OCI-LY1 (cell line): ENCODE results near the gene PAXIP1.
"Not testable (repeated sequence)": the region's sequence is repeated elsewhere in the genome, so short reads cannot be mapped to it uniquely, and the experiment has no call there.

Source experiments
- H2AFZ ChIP-seq: fragments of 200-600 bp; sonication (generic), shearing (Covaris generic); 2 replicates; pipeline ENCODE4 v1.6.0; 2014; ENCODE audit warnings: antibody characterized with exemption, mild to moderate bottlenecking, low read length
- H3F3A ChIP-seq: fragments of 200-600 bp; sonication (generic), shearing (Covaris generic); 2 replicates; pipeline ENCODE4 v1.6.0; 2014; ENCODE audit warnings: mild to moderate bottlenecking, antibody characterized with exemption, low read length, moderate library complexity; ENCODE audit not compliant: insufficient read depth
- H3K27ac ChIP-seq: fragments of 200-600 bp; sonication (generic); 2 replicates; pipeline ENCODE4 v1.5.1; 2014; ENCODE audit warnings: low read length, mixed run types, mild to moderate bottlenecking, low read depth; ENCODE audit not compliant: poor library complexity, severe bottlenecking
- H3K27me3 ChIP-seq: fragments of 200-600 bp; sonication (generic); 2 replicates; pipeline ENCODE4 v1.6.0; 2014; ENCODE audit warnings: antibody characterized with exemption, mild to moderate bottlenecking, low read length, moderate library complexity; ENCODE audit not compliant: insufficient read depth
- H3K36me3 ChIP-seq: fragments of 200-600 bp; sonication (generic); 2 replicates; pipeline ENCODE4 v1.6.1; 2014; ENCODE audit warnings: mild to moderate bottlenecking, antibody characterized with exemption, low read length, moderate library complexity, mixed read lengths; ENCODE audit not compliant: insufficient read depth
- H3K4me1 ChIP-seq: fragments of 200-600 bp; sonication (generic); 2 replicates; pipeline ENCODE4 v1.5.1; 2014; ENCODE audit warnings: mild to moderate bottlenecking, low read length, moderate library complexity; ENCODE audit not compliant: insufficient read depth, severe bottlenecking
- H3K4me2 ChIP-seq: fragments of 200-600 bp; sonication (generic), shearing (Covaris generic); 2 replicates; pipeline ENCODE4 v1.6.1; 2014; ENCODE audit warnings: low read length
- H3K4me3 ChIP-seq: fragments of 200-600 bp; sonication (generic); 2 replicates; pipeline ENCODE4 v1.5.1; 2014; ENCODE audit warnings: low read length, low read depth, mild to moderate bottlenecking, mixed read lengths; ENCODE audit not compliant: poor library complexity, severe bottlenecking
- H3K79me2 ChIP-seq: fragments of 200-600 bp; shearing (Covaris generic); 2 replicates; pipeline ENCODE4 v1.6.1; 2016; ENCODE audit warnings: mixed run types, low read length, mixed read lengths; ENCODE audit not compliant: insufficient read depth
- H3K9ac ChIP-seq: fragments of 200-600 bp; sonication (generic), shearing (Covaris generic); 2 replicates; pipeline ENCODE4 v1.6.1; 2014; ENCODE audit warnings: mild to moderate bottlenecking, low read length, mixed read lengths
- H3K9me2 ChIP-seq: fragments of 200-600 bp; sonication (generic), shearing (Covaris generic); 2 replicates; pipeline ENCODE4 v1.6.1; 2014; ENCODE audit warnings: low read depth, mild to moderate bottlenecking, low read length, mixed read lengths
- H3K9me3 ChIP-seq: fragments of 200-600 bp; shearing (Covaris generic); 2 replicates; pipeline ENCODE4 v1.6.1; 2014; ENCODE audit warnings: low read length, mixed read lengths
- H4K20me1 ChIP-seq: fragments of 200-600 bp; sonication (generic), shearing (Covaris generic); 2 replicates; pipeline ENCODE4 v1.6.0; 2016; ENCODE audit warnings: mild to moderate bottlenecking, low read length; ENCODE audit not compliant: insufficient read depth
- EZH2 ChIP-seq: fragments of 200-600 bp; sonication (generic), shearing (Covaris generic); IDR thresholded peaks from 2 replicates; pipeline ENCODE4 v1.8.0; 2017; ENCODE audit warnings: borderline replicate concordance, mixed run types, mild to moderate bottlenecking, antibody characterized with exemption, low read length, moderate library complexity, mixed read lengths
- TF ChIP-seq, protein P1 (sequence below): fragments of 200-600 bp; sonication (generic), shearing (Covaris generic); IDR thresholded peaks from 2 replicates; pipeline ENCODE4 v1.5.1; 2017; ENCODE audit warnings: mild to moderate bottlenecking, antibody characterized with exemption, low read length, moderate library complexity, mixed read lengths

The PAXIP1 gene

GRCh38 chr7:155043756-155044155 is 40.8 kb upstream of the PAXIP1 start:
- H3K4me3 ChIP-seq, result no peak overlapping the region

GRCh38 chr7:155038335-155038734 is 35.4 kb upstream of the PAXIP1 start:
- Histone ChIP-seq H3K4me2 (no peak overlapping the region), H3K79me2 (no peaks in the 10 kb centered on the region), H2AFZ (no peak overlapping the region), H3K36me3 (no peaks in the 10 kb centered on the region), H3F3A (no peaks in the 10 kb centered on the region), H3K27ac (no peak overlapping the region), H3K9me2 (no peaks in the 10 kb centered on the region), H3K27me3 (peaks cover 4% of the 10 kb centered on the region; the same call in 1 of the 2 replicates), H3K4me1 (no peaks in the 10 kb centered on the region), H3K9ac (no peak overlapping the region), H4K20me1 (no peaks in the 10 kb centered on the region), H3K9me3 (peaks cover 3% of the 10 kb centered on the region; the same call in 1 of the 2 replicates), H3K4me3 (no peak overlapping the region)
- no peak for TF ChIP-seq EZH2
- TF ChIP-seq, protein P1, sequence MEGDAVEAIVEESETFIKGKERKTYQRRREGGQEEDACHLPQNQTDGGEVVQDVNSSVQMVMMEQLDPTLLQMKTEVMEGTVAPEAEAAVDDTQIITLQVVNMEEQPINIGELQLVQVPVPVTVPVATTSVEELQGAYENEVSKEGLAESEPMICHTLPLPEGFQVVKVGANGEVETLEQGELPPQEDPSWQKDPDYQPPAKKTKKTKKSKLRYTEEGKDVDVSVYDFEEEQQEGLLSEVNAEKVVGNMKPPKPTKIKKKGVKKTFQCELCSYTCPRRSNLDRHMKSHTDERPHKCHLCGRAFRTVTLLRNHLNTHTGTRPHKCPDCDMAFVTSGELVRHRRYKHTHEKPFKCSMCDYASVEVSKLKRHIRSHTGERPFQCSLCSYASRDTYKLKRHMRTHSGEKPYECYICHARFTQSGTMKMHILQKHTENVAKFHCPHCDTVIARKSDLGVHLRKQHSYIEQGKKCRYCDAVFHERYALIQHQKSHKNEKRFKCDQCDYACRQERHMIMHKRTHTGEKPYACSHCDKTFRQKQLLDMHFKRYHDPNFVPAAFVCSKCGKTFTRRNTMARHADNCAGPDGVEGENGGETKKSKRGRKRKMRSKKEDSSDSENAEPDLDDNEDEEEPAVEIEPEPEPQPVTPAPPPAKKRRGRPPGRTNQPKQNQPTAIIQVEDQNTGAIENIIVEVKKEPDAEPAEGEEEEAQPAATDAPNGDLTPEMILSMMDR, result no peak

More at GRCh38 chr7:155043756-155044155, 40.8 kb upstream of the PAXIP1 start:
- Histone ChIP-seq H2AFZ (no peak overlapping the region), H3K36me3 (no peaks in the 10 kb centered on the region), H3K9me3 (no peaks in the 10 kb centered on the region), H3K9ac (no peak overlapping the region), H3K9me2 (no peaks in the 10 kb centered on the region), H3K4me2 (no peak overlapping the region), H3K27me3 (no peaks in the 10 kb centered on the region; the same call in 1 of the 2 replicates), H3K79me2 (no peaks in the 10 kb centered on the region), H4K20me1 (no peaks in the 10 kb centered on the region), H3F3A (no peaks in the 10 kb centered on the region), H3K27ac (no peak overlapping the region), H3K4me1 (no peaks in the 10 kb centered on the region)
- TF ChIP-seq EZH2, result no peak
- TF ChIP-seq, protein P1, result no peak

DNA sequence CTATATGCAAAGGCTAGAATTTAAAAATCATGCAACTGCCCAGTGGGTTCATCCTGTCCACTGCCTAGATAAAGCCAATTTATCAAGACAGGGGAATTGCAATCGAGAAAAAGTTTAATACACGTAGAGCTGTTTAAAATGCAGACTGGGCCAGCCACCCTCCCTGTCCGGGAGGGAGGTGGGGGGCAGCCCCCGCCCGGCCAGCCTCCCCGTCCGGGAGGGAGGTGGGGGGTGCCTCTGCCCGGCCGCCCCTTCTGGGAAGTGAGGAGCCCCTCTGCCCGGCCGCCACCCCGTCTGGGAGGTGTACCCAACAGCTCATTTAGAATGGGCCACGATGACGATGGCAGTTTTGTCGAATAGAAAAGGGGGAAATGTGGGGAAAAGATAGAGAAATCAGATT is 31.6 kb upstream of the PAXIP1 start:
- H3K4me3 ChIP-seq, H3K9me3 ChIP-seq, H3K9me2 ChIP-seq, H3K9ac ChIP-seq, H3K4me2 ChIP-seq, H3K4me1 ChIP-seq, H4K20me1 ChIP-seq, H3K36me3 ChIP-seq, H2AFZ ChIP-seq, H3K79me2 ChIP-seq, H3K27me3 ChIP-seq, H3K27ac ChIP-seq, H3F3A ChIP-seq: not testable (repeated sequence)

GRCh38 chr7:155032978-155033377 is 30.1 kb upstream of the PAXIP1 start:
- no peak overlapping the region for H2AFZ ChIP-seq
- no peak overlapping the region for H3K27ac ChIP-seq
- no peak overlapping the region for H3K9ac ChIP-seq
- no peaks in the 10 kb centered on the region for H3K9me2 ChIP-seq
- H3F3A ChIP-seq, result no peaks in the 10 kb centered on the region
- peaks cover 7% of the 10 kb centered on the region; the same call in 1 of the 2 replicates for H3K9me3 ChIP-seq
- H4K20me1 ChIP-seq, result no peaks in the 10 kb centered on the region
- H3K4me1 ChIP-seq, result no peaks in the 10 kb centered on the region
- no peak overlapping the region for H3K4me3 ChIP-seq
- no peaks in the 10 kb centered on the region for H3K36me3 ChIP-seq
- H3K79me2 ChIP-seq, result no peaks in the 10 kb centered on the region
- no peak overlapping the region for H3K4me2 ChIP-seq
- peaks cover 10% of the 10 kb centered on the region; the same call in 1 of the 2 replicates for H3K27me3 ChIP-seq
- no peak for TF ChIP-seq EZH2
- TF ChIP-seq, protein P1, result peak; percentile 13; the same call in 1 of the 2 replicates
